K562 (cell line): ENCODE measurements around the gene DRD3. TPM values are rescaled to one million over a fixed set of nuclear protein-coding genes. Genes with fewer than 3 reads are reported as not detected.

Experiments
- ATAC-seq: fragments of 200-7000 bp; cut with Tn5 transposase; 3 replicates; pipeline ENCODE4 v1.9.1; 2020; ENCODE audit warnings: moderate library complexity
- BruUV-seq: library from RNA; stranded (reverse); fragments of 400-500 nt; replicated peaks from 2 replicates; lab custom pipeline; 2021; lab: Mats Ljungman, UMichigan
- CTCF ChIA-PET: fragments of 300-600 bp; formaldehyde crosslinking; extraction: SDS; loops from one replicate; lab custom pipeline; 2021; ENCODE audit warnings: low intra/inter-chr PET ratio; lab: Yijun Ruan, JAX
- POLR2A ChIA-PET: fragments of 300-600, 350-650 bp; sonication (Branson Sonifier 250); formaldehyde crosslinking; extraction: SDS; loops from one replicate; lab custom pipeline; 2021; ENCODE audit warnings: antibody characterized with exemption, inconsistent platforms; lab: Yijun Ruan, JAX
- DNase-seq, 4 experiments: peaks; one replicate each; pipeline versions ENCODE4 v3.0.0 to v3.0.0-alpha.2; 2011 to 2018; ENCODE audit warnings: low spot score in 3 of 4, mixed read lengths in 3 of 4; ENCODE audit errors: extremely low read depth in 1 of 4
- FAIRE-seq: peaks from 2 replicates; lab custom pipeline; 2011; peaks lifted over from hg19 to GRCh38; lab: Jason Lieb, UNC
- H2AFZ ChIP-seq: 2 replicates; pipeline ENCODE4 v1.6.0; 2011; ENCODE audit warnings: low read depth, low read length, control low read depth, inconsistent platforms
- H3K27ac ChIP-seq: fragments of 200-600 bp; 3 replicates; pipeline ENCODE4 v1.8.0; 2011; ENCODE audit warnings: low read depth, mild to moderate bottlenecking, control low read depth, inconsistent platforms, low read length, moderate library complexity, mixed read lengths; ENCODE audit errors: extremely low read depth
- H3K27me3 ChIP-seq, 2 experiments: fragments of 300-600 bp in 1 of 2; 2 replicates in 1 of 2; 3 replicates in 1 of 2; pipeline versions ENCODE4 v1.6.0 to v1.8.0; 2011; ENCODE audit warnings: inconsistent platforms in 2 of 2, low read length in 2 of 2, mild to moderate bottlenecking in 1 of 2, mixed read lengths in 1 of 2, moderate library complexity in 1 of 2; ENCODE audit not compliant: control insufficient read depth in 2 of 2, insufficient read depth in 2 of 2
- H3K36me3 ChIP-seq: fragments of 300-600 bp; 3 replicates; pipeline ENCODE4 v1.8.0; 2011; ENCODE audit warnings: mild to moderate bottlenecking, low read length, inconsistent platforms; ENCODE audit not compliant: control insufficient read depth, insufficient read depth
- H3K4me1 ChIP-seq, 2 experiments: fragments of 200-600 bp in 1 of 2; replicated peaks in 1 of 2; 2 replicates in 1 of 2; 3 replicates in 1 of 2; pipeline versions ENCODE4 v1.5.1 to v1.8.0; 2011; ENCODE audit warnings: inconsistent platforms in 2 of 2, low read length in 2 of 2, mild to moderate bottlenecking in 1 of 2, mixed read lengths in 1 of 2, moderate library complexity in 1 of 2; ENCODE audit not compliant: control insufficient read depth in 2 of 2, insufficient read depth in 2 of 2
- H3K4me2 ChIP-seq: 2 replicates; pipeline ENCODE4 v1.6.1; 2011; ENCODE audit warnings: low read length, control low read depth, inconsistent platforms, mixed read lengths; ENCODE audit not compliant: insufficient read depth
- H3K4me3 ChIP-seq: fragments of 200-600 bp; sonication (generic), shearing (Covaris generic); 2 replicates; pipeline ENCODE4 v1.5.1; 2016; ENCODE audit warnings: control low read depth, inconsistent platforms
- H3K79me2 ChIP-seq: fragments of 200-600 bp; 3 replicates; pipeline ENCODE4 v1.8.0; 2011; ENCODE audit warnings: low read length, inconsistent platforms; ENCODE audit not compliant: control insufficient read depth, insufficient read depth
- H3K9ac ChIP-seq, 2 experiments: 2 replicates each; pipeline versions ENCODE4 v1.6.0 to v1.6.1; 2011; ENCODE audit warnings: low read depth in 2 of 2, low read length in 2 of 2, control low read depth in 1 of 2, inconsistent platforms in 1 of 2, mild to moderate bottlenecking in 1 of 2, mixed read lengths in 1 of 2; ENCODE audit not compliant: insufficient read depth in 1 of 2
- H3K9me1 ChIP-seq: one replicate; pipeline ENCODE4 v1.6.0; 2011; ENCODE audit warnings: inconsistent platforms, mild to moderate bottlenecking, low read length, moderate library complexity; ENCODE audit not compliant: control insufficient read depth, insufficient read depth
- H3K9me3 ChIP-seq: replicated peaks from 2 replicates; pipeline ENCODE4 v1.5.1; 2011; ENCODE audit warnings: low read depth, low read length, inconsistent platforms; ENCODE audit not compliant: control insufficient read depth, insufficient read depth
- H4K20me1 ChIP-seq: replicated peaks from 2 replicates; pipeline ENCODE4 v1.6.1; 2011; ENCODE audit warnings: low read length, inconsistent platforms, mixed read lengths; ENCODE audit not compliant: control insufficient read depth, insufficient read depth
- CBX3 ChIP-seq, 2 experiments: IDR thresholded peaks; 1 replicate in 1 of 2; 2 replicates in 1 of 2; pipeline ENCODE4 v1.6.1; 2012; ENCODE audit warnings: inconsistent platforms in 2 of 2, low read length in 2 of 2, borderline replicate concordance in 1 of 2, control low read depth in 1 of 2
- E2F5 ChIP-seq: sonication (generic); formaldehyde crosslinking; IDR thresholded peaks from 2 replicates; pipeline ENCODE4 v1.8.0; 2022; ENCODE audit warnings: mild to moderate bottlenecking, missing genetic modification reagents
- HNRNPH1 ChIP-seq: fragments of 200-400 bp; formaldehyde crosslinking; optimal IDR thresholded peaks from 2 replicates; pipeline ENCODE3; 2017; ENCODE audit warnings: low read depth, mild to moderate bottlenecking, low read length, moderate library complexity
- KAT8 ChIP-seq: fragments of 450-650 bp; IDR thresholded peaks from 2 replicates; pipeline ENCODE4 v1.6.1; 2016; ENCODE audit warnings: low read depth, mild to moderate bottlenecking
- PURB ChIP-seq: sonication (generic); formaldehyde crosslinking; IDR thresholded peaks from 2 replicates; pipeline ENCODE4 v1.9.0; 2021; ENCODE audit warnings: low read depth, mild to moderate bottlenecking, missing genetic modification reagents
- USF1 ChIP-seq: sonication (generic); formaldehyde crosslinking; IDR thresholded peaks from 2 replicates; pipeline ENCODE4 v1.9.0; 2022; ENCODE audit warnings: mild to moderate bottlenecking, missing genetic modification reagents
- ZNF57 ChIP-seq: fragments of 450-650 bp; formaldehyde crosslinking; IDR thresholded peaks from 2 replicates; pipeline ENCODE4 v1.4.0; 2020; ENCODE audit warnings: mild to moderate bottlenecking, moderate library complexity
- WGBS: fragments of 100-300 bp; shearing (Covaris generic); methylation state at CpG from one replicate; pipeline ENCODE4 v1.1.6; 2016; ENCODE audit warnings: low coverage, mixed read lengths; ENCODE audit not compliant: insufficient coverage; ENCODE audit errors: missing lambda C conversion rate; 5-methylcytosine and 5-hydroxymethylcytosine counted together
- in situ Hi-C: fragments of 300-500 bp; cut with MboI; formaldehyde crosslinking; loops from 4 replicates; pipeline ENCODE4 v1.15.0; 2018; ENCODE audit warnings: inconsistent platforms, mixed read lengths
- intact Hi-C: fragments of 100-400 bp; cut with micrococcal nuclease; formaldehyde crosslinking; loops from 2 replicates; pipeline ENCODE4 v1.14.2; 2022
- polyA plus RNA-seq, 8 experiments: library from polyadenylated mRNA; depleted of rRNA in 4 of 8; stranded (reverse) in 5 of 8; unstranded in 3 of 8; fragments of >200 nt; fragmentation: Nextera tagmentation in 2 of 8; fragmentation: Illumina TruSeq in 1 of 8; extraction: Ambion mirVana in 2 of 8; extraction: Trizol in 1 of 8; gene quantifications; 2 replicates each; pipeline versions ENCODE4 v1.2.1 to v1.2.3, GENCODE V29; 2011 to 2014; ENCODE audit warnings: inconsistent platforms in 1 of 8, missing spikeins in 1 of 8
- total RNA-seq, 7 experiments: library from RNA; depleted of rRNA in 6 of 7; stranded (reverse); fragments of >200 nt in 6 of 7; fragmentation: Illumina TruSeq in 2 of 7; extraction: Trizol in 2 of 7; gene quantifications; 2 replicates each; pipeline versions ENCODE4 v1.2.1 to v1.2.3, GENCODE V29; 2011 to 2021; ENCODE audit warnings: low replicate concordance in 1 of 7
- TF ChIP-seq, protein P1 (sequence below): fragments of 450-650 bp; IDR thresholded peaks from 2 replicates; pipeline ENCODE4 v1.6.1; 2016; ENCODE audit warnings: mild to moderate bottlenecking, moderate library complexity

Gene DRD3
- total and polyA plus RNA-seq, 9 of the 15 experiments (the other 6 are each of a cell fraction or from before 2014, with no cell fraction given): not detected

DNA sequence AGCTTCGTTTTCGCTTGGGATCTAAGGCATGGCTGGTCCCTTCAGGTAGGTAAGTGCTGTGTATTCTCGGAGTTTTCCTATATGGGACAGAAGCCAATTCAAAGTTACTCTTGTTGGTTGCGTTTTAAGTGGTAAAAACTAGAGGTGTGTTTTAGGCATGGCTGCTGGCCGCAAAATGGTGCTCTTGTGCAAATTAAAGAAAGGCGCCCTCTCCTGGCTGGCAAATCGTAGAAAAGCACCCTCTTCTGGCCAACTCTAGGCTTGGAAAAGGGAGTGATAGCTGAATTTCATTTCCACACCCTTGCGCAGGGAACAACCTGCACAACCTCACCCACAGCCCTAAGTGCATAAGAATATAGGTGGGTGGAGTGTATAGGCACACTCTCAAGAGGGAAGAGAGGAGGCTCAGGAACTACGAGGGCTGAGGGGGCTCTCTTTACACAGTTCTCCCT, 23.5 kb downstream of the DRD3 start:
- H3K36me3 ChIP-seq: no peaks in the 10 kb centered on the region
- intact Hi-C loops (loop anchor here (10.0 kb wide), 2 partner anchors 321 to 421 kb away; partner anchors contain the start of gene GRAMD1C), in situ Hi-C loops (no loop called here)
- POLR2A ChIA-PET: interaction anchor here (0.9 kb wide), 1 partner anchor 12 kb away, joined by 3 read pairs; no protein-coding TSS in a partner anchor
- 8% methylated on average over 8 of the region's 9 CpGs for WGBS
- no peak overlapping the region for H3K27ac ChIP-seq
- no peak overlapping the region for H3K4me3 ChIP-seq
- no peaks in the 10 kb centered on the region for H4K20me1 ChIP-seq
- peaks cover 0 to 3% of the 10 kb centered on the region in 2 experiments; a peak in 2 of 5 replicates for H3K27me3 ChIP-seq
- peak overlapping the region; percentile 85 for H2AFZ ChIP-seq
- H3K9me1 ChIP-seq: no peaks in the 10 kb centered on the region
- H3K79me2 ChIP-seq: no peaks in the 10 kb centered on the region
- peak overlapping the region; percentile 49 for H3K4me2 ChIP-seq
- no peak overlapping the region for H3K9ac ChIP-seq
- CTCF ChIA-PET: no interaction called here
- ATAC-seq: peak; percentile 81
- H3K9me3 ChIP-seq: no peaks in the 10 kb centered on the region
- BruUV-seq: no TSS peak
- DNase-seq: peak; percentile 27 to 58 (median 32)
- H3K4me1 ChIP-seq: peaks cover 3 to 6% of the 10 kb centered on the region in 2 experiments; a peak in 2 of 5 replicates
- no peak for FAIRE-seq
- TF ChIP-seq KAT8: peak; percentile 81
- no peak for TF ChIP-seq PURB (CRISPR knock-in tag)
- TF ChIP-seq CBX3 (IDR thresholded peaks at IDR 0.05; ENCODE audit: borderline replicate concordance in 1 of 2, low read length in 2 of 2): 0 out of 3 replicates have a peak, but pooled peaks of 1 of the 2 experiments have one; percentile 46
- TF ChIP-seq, protein P1, sequence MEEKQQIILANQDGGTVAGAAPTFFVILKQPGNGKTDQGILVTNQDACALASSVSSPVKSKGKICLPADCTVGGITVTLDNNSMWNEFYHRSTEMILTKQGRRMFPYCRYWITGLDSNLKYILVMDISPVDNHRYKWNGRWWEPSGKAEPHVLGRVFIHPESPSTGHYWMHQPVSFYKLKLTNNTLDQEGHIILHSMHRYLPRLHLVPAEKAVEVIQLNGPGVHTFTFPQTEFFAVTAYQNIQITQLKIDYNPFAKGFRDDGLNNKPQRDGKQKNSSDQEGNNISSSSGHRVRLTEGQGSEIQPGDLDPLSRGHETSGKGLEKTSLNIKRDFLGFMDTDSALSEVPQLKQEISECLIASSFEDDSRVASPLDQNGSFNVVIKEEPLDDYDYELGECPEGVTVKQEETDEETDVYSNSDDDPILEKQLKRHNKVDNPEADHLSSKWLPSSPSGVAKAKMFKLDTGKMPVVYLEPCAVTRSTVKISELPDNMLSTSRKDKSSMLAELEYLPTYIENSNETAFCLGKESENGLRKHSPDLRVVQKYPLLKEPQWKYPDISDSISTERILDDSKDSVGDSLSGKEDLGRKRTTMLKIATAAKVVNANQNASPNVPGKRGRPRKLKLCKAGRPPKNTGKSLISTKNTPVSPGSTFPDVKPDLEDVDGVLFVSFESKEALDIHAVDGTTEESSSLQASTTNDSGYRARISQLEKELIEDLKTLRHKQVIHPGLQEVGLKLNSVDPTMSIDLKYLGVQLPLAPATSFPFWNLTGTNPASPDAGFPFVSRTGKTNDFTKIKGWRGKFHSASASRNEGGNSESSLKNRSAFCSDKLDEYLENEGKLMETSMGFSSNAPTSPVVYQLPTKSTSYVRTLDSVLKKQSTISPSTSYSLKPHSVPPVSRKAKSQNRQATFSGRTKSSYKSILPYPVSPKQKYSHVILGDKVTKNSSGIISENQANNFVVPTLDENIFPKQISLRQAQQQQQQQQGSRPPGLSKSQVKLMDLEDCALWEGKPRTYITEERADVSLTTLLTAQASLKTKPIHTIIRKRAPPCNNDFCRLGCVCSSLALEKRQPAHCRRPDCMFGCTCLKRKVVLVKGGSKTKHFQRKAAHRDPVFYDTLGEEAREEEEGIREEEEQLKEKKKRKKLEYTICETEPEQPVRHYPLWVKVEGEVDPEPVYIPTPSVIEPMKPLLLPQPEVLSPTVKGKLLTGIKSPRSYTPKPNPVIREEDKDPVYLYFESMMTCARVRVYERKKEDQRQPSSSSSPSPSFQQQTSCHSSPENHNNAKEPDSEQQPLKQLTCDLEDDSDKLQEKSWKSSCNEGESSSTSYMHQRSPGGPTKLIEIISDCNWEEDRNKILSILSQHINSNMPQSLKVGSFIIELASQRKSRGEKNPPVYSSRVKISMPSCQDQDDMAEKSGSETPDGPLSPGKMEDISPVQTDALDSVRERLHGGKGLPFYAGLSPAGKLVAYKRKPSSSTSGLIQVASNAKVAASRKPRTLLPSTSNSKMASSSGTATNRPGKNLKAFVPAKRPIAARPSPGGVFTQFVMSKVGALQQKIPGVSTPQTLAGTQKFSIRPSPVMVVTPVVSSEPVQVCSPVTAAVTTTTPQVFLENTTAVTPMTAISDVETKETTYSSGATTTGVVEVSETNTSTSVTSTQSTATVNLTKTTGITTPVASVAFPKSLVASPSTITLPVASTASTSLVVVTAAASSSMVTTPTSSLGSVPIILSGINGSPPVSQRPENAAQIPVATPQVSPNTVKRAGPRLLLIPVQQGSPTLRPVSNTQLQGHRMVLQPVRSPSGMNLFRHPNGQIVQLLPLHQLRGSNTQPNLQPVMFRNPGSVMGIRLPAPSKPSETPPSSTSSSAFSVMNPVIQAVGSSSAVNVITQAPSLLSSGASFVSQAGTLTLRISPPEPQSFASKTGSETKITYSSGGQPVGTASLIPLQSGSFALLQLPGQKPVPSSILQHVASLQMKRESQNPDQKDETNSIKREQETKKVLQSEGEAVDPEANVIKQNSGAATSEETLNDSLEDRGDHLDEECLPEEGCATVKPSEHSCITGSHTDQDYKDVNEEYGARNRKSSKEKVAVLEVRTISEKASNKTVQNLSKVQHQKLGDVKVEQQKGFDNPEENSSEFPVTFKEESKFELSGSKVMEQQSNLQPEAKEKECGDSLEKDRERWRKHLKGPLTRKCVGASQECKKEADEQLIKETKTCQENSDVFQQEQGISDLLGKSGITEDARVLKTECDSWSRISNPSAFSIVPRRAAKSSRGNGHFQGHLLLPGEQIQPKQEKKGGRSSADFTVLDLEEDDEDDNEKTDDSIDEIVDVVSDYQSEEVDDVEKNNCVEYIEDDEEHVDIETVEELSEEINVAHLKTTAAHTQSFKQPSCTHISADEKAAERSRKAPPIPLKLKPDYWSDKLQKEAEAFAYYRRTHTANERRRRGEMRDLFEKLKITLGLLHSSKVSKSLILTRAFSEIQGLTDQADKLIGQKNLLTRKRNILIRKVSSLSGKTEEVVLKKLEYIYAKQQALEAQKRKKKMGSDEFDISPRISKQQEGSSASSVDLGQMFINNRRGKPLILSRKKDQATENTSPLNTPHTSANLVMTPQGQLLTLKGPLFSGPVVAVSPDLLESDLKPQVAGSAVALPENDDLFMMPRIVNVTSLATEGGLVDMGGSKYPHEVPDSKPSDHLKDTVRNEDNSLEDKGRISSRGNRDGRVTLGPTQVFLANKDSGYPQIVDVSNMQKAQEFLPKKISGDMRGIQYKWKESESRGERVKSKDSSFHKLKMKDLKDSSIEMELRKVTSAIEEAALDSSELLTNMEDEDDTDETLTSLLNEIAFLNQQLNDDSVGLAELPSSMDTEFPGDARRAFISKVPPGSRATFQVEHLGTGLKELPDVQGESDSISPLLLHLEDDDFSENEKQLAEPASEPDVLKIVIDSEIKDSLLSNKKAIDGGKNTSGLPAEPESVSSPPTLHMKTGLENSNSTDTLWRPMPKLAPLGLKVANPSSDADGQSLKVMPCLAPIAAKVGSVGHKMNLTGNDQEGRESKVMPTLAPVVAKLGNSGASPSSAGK: peak; percentile 40; the same call in 1 of the 2 replicates
- no peak for TF ChIP-seq USF1 (CRISPR knock-in tag)
- TF ChIP-seq ZNF57 (CRISPR knock-in tag): no peak
- no peak for TF ChIP-seq HNRNPH1
- TF ChIP-seq E2F5 (CRISPR knock-in tag): no peak
